SK-N-SH (cell line): ENCODE measurements around the gene PCDH18.

ENCODE experiments used
- CTCF ChIP-seq: fragments of 200-600 bp; sonication (generic); IDR thresholded peaks from 2 replicates; pipeline ENCODE4 v1.6.1; 2017; ENCODE audit warnings: antibody characterized with exemption, mild to moderate bottlenecking, moderate library complexity
- EP300 ChIP-seq, 2 experiments: IDR thresholded peaks; 2 replicates each; pipeline versions ENCODE4 v1.4.0 to v1.6.1; 2012; ENCODE audit warnings: borderline replicate concordance in 1 of 2, low read depth in 1 of 2, low read length in 1 of 2
- EZH2phosphoT487 ChIP-seq: fragments of 200-600 bp; sonication (generic); IDR thresholded peaks from 2 replicates; pipeline ENCODE4 v1.6.1; 2017; ENCODE audit warnings: low read depth, mixed run types, mild to moderate bottlenecking, antibody characterized with exemption, moderate library complexity, borderline replicate concordance
- FOXJ3 ChIP-seq: sonication (generic); formaldehyde crosslinking; IDR thresholded peaks from 2 replicates; pipeline ENCODE4 v1.5.1; 2020; ENCODE audit warnings: mild to moderate bottlenecking, missing genetic modification reagents
- MAX ChIP-seq: IDR thresholded peaks from 2 replicates; pipeline ENCODE4 v1.4.0; 2012; ENCODE audit warnings: low read depth
- POLR2AphosphoS5 ChIP-seq: IDR thresholded peaks from 2 replicates; pipeline ENCODE4 v1.6.1; 2012; ENCODE audit warnings: low read depth, low read length
- RCOR1 ChIP-seq: fragments of 150-350 bp; IDR thresholded peaks from 2 replicates; pipeline ENCODE4 v1.6.1; 2017; ENCODE audit warnings: antibody characterized with exemption, low read length
- RXRA ChIP-seq: IDR thresholded peaks from 2 replicates; pipeline ENCODE4 v1.4.0; 2012; ENCODE audit warnings: low read depth, mild to moderate bottlenecking, borderline replicate concordance
- SMC3 ChIP-seq: IDR thresholded peaks from 2 replicates; pipeline ENCODE4 v1.6.1; 2012; ENCODE audit warnings: low read depth, low read length, improper control_type of control experiment
- TCF12 ChIP-seq: IDR thresholded peaks from 2 replicates; pipeline ENCODE4 v1.4.0; 2012
- YY1 ChIP-seq: IDR thresholded peaks from 2 replicates; pipeline ENCODE4 v1.4.0; 2012; ENCODE audit warnings: low read depth, mild to moderate bottlenecking

GRCh38 chr4:137540356-137540755 lies 8.1 kb upstream of the PCDH18 start:
- TF ChIP-seq RXRA (no peak), EZH2phosphoT487 (no peak), CTCF (no peak), EP300 (IDR thresholded peaks at IDR 0.05; ENCODE audit: borderline replicate concordance in 1 of 2, low read depth in 1 of 2, low read length in 1 of 2) (no peak), RCOR1 (no peak), MAX (no peak), YY1 (no peak), TCF12 (no peak), POLR2AphosphoS5 (no peak), FOXJ3 (CRISPR knock-in tag) (no peak), SMC3 (no peak)
